GM12872 (cell line): ENCODE data around the gene FANCD2.

Experiments used
- CTCF ChIP-seq: IDR thresholded peaks from 3 replicates; pipeline ENCODE4 v1.5.1; 2011; ENCODE audit warnings: low read depth, mild to moderate bottlenecking, low read length, moderate library complexity; ENCODE audit not compliant: insufficient read depth

Gene FANCD2

GRCh38 chr3:10019326-10019725 lies 6.9 kb upstream of the FANCD2 start:
- no peak for TF ChIP-seq CTCF

- TF ChIP-seq CTCF = no peak
Observed at GRCh38 chr3:10021856-10022775, 4.1 kb upstream of the FANCD2 start.

DNA sequence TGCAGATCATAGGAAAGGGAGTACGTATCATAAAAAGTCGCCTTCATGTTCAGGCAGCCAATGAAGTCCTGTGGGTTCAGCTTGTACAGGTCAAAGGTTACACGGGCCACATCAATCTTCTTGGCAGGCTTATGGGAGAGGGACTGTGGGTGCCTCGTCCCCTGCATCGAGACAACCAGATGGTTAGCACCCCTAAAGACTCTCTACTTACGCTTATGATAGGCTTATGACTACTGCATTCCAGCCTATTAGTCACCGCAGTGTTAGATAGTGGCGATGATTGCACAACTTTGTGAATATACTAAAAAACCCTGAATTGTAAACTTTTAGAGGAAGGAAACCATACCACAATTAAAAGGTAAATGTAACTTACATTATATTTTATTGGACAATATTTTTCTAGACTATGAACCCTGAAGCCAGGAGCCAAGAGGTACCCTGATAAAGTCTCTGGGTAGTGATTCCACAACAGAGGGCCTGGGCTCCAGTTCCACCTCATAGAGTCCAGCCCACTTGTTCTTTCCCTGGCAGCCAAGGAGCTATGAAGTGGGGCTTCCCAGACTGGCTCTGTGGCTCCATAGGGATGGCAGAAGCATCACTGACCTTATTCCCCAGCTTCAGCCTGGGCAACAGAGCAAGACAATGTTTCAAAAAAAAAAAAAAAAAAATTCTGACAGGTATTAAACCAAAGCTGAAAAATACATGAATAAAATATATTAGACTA lies 2.5 kb upstream of the FANCD2 start:
- TF ChIP-seq CTCF = no peak

DNA sequence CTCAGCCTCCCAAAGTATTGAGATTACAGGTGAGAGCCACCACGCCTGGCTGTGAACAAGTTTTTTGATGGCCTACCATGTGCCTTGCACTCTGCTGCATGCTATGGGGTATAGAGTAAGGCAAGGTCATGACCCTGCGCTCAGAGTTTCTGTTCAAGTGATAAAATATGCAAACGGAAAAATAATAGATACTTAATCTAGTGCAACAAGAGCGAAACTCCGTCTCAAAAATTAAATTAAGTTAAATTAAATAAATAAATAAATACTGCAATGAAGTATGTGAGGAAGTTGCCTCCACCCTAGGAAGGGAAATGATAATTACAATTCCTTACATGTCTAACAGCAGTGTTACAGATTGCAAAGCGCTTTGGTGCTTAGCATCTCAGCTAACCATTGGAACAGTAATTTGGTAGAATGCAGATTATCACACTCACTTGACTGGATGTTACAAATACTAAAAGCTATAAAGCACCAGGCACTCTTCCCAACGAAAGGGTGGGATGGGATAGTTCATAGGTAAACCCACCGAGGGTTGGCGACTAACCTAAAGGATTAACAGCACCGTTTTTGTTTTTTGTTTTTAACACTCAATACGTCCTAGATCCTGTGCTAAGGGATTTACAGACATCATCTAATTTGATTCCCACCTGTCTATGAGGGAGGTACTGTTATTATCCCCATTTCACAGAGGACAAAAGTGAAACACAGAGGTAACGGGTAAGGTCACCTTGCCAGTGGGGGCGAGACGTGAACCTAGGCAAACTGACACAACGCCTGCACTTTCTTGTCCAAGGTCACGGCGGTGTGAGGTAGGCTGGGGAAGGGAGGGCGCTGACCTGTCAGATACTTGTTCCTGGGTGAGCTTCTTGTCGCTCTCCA lies 793 bp upstream of the FANCD2 start:
- no peak for TF ChIP-seq CTCF

DNA sequence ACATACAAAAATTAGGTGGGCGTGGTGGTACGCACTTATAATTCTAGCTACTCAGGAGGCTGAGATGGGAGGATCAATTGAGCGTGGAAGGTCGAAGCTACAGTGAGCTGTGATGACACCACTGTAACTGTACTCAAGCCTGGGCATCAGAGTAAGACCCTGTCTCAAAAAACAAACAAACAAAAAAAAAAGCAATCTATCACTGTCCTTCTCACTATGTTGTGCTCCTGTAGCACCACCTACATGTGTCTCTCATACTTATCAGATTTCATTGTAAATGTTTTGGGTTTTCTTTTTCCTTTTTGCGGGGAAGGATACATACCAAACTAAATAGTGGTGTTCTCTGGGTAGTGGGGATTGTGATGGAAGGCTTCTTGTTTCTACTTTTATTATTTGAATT lies 14.8 kb downstream of the FANCD2 start:
- TF ChIP-seq CTCF = no peak

DNA sequence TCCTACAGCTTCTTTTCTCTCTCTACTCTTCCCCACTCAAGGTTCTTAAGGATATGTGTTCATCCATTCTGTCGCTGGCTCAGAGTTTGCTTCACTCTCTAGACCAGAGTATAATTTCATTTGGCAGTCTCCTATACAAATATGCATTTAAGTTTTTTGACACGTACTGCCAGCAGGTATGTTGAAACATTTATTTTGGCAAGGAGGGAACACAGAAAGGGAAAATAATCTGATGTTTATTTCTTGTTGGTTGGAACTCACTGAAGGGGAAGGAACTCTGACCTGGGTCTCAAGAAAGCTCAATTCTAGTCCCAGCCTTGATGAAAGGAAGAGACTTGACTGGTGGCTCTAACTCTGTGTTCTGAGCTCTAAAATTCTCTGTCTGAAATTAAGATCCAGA lies 21.6 kb downstream of the FANCD2 start:
- TF ChIP-seq CTCF = no peak

DNA sequence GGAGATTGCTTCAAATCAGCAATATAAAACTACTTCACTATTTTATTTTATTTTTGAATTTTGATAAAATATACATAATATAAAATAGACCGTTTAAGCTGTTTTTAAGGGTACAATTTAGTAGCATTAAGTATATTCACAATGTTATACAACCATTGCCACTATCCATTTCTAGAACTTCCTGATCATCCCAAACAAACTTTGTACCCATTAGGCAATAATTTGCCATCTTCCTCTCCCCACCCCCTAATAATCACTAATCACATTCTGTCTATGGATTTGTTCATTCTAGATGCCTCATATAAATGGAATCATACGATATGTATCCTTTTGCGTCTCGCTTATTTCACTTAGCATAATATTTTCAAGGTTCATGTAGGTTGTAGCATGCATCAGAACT lies 28.9 kb downstream of the FANCD2 start:
- TF ChIP-seq CTCF = no peak
